Measurements from ENCODE around the gene CDH12.

DNA sequence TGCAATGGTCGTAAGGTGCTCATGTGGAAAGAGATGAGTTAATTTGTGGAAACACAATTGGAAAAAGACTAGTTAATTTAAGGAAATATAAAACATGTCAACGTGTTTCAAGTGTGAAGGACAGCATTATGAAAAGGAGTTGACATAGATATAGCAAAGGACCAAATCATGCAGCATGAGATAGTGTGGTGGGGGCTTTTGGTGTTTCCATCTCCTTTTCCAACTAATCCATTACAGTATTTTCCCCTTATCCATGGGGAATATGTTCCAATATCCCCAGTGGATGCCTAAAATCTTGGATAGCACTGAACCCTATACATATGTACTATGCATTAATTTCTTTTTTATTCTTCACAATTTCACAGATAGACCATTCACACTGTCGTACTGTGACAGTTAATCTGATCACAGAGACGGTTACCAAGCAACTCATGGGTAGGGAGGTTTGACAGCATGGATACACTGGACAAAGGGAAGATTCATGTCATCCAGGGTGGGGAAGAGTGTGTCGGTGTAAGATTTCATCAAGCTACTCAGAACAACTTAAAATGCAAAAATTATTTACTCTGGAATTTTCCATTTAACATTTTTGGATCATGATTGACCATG, 238.6 kb downstream of the CDH12 start:
- TF ChIP-seq, protein P1, sequence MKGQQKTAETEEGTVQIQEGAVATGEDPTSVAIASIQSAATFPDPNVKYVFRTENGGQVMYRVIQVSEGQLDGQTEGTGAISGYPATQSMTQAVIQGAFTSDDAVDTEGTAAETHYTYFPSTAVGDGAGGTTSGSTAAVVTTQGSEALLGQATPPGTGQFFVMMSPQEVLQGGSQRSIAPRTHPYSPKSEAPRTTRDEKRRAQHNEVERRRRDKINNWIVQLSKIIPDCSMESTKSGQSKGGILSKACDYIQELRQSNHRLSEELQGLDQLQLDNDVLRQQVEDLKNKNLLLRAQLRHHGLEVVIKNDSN (IDR thresholded peaks at IDR 0.05) = no peak
- TF ChIP-seq REST (IDR thresholded peaks at IDR 0.05; ENCODE audit: low read depth) = no peak
- no peak for TF ChIP-seq EGR1 (IDR thresholded peaks at IDR 0.05)
- no peak for TF ChIP-seq ZBTB7A (IDR thresholded peaks at IDR 0.05; ENCODE audit: low read depth)
- no peak for TF ChIP-seq YY1 (IDR thresholded peaks at IDR 0.05; ENCODE audit: low read depth)
- no peak for TF ChIP-seq EP300 (IDR thresholded peaks at IDR 0.05; ENCODE audit: borderline replicate concordance)
- no peak for TF ChIP-seq RAD21 (IDR thresholded peaks at IDR 0.05; ENCODE audit: low read depth)
